Measurements from ENCODE around the gene PILRB.

GRCh38 chr7:100373261-100373831 is 15.4 kb downstream of the PILRB start, which contains the start of gene PILRA:
- TF ChIP-seq POLR2A (IDR thresholded peaks at IDR 0.05; ENCODE audit: low read length) (no peak), GATA1 (IDR thresholded peaks at IDR 0.05; ENCODE audit: low read depth, low read length) (no peak)

Data from erythroblast (primary cell).